Tibial nerve (tissue), 4 donors: ENCODE results near the gene TARM1. TPM values are rescaled to one million over a fixed set of nuclear protein-coding genes. Genes with fewer than 3 reads are reported as not detected.

Experiments
- DNase-seq, 2 donors: peaks; one replicate each; pipeline ENCODE4 v3.0.0-alpha.2; 2019; ENCODE audit warnings: low spot score in 2 of 2
- H3K27ac ChIP-seq, 4 donors: fragments of 200-600 bp; sonication (generic) in 3 of 4; one replicate each; pipeline ENCODE4 v1.5.1; 2017 to 2019; ENCODE audit warnings: mild to moderate bottlenecking in 1 of 4
- H3K27me3 ChIP-seq, 2 donors: fragments of 200-600 bp; sonication (generic) in 1 of 2; one replicate each; pipeline versions ENCODE4 v1.5.1 to v1.6.0; 2017 to 2019
- H3K36me3 ChIP-seq, 3 donors: fragments of 200-600 bp; sonication (generic); one replicate each; pipeline ENCODE4 v1.5.1; 2018 to 2019
- H3K4me1 ChIP-seq, 4 donors: fragments of 200-600 bp; sonication (generic) in 3 of 4; one replicate each; pipeline ENCODE4 v1.5.1; 2017 to 2019
- H3K4me3 ChIP-seq, 4 donors: fragments of 200-600 bp; sonication (generic) in 3 of 4; one replicate each; pipeline ENCODE4 v1.5.1; 2017 to 2019; ENCODE audit warnings: mild to moderate bottlenecking in 1 of 4, moderate library complexity in 1 of 4
- H3K9me3 ChIP-seq, 4 donors: fragments of 200-600 bp; sonication (generic) in 3 of 4; one replicate each; pipeline ENCODE4 v1.5.1; 2017 to 2019
- EP300 ChIP-seq, 2 donors: sonication (generic); formaldehyde crosslinking; IDR thresholded peaks; one replicate each; pipeline ENCODE4 v1.6.1; 2017; ENCODE audit warnings: antibody characterized with exemption in 2 of 2, mild to moderate bottlenecking in 1 of 2
- POLR2A ChIP-seq, 2 donors: fragments of 450-650 bp; IDR thresholded peaks; one replicate each; pipeline ENCODE4 v1.6.1; 2017; ENCODE audit warnings: antibody characterized with exemption in 2 of 2, mild to moderate bottlenecking in 2 of 2, moderate library complexity in 2 of 2
- WGBS, 2 donors: methylation state at CpG; one replicate each; pipeline ENCODE4 v1.1.5; 2018; 5-methylcytosine and 5-hydroxymethylcytosine counted together
- total RNA-seq, 4 donors: library from RNA; depleted of rRNA; stranded (reverse); fragments of >200 nt; gene quantifications; one replicate each; pipeline ENCODE4 v1.1.0, GENCODE V29; 2016
- TF ChIP-seq, protein P1 (sequence below), 5 experiments: fragments of 200-600 bp in 3 of 5; fragments of 450-650 bp in 2 of 5; sonication (generic) in 3 of 5; IDR thresholded peaks; one replicate each; pipeline ENCODE4 v1.5.1; 2016 to 2019; ENCODE audit warnings: antibody characterized with exemption in 5 of 5, mild to moderate bottlenecking in 3 of 5, moderate library complexity in 2 of 5

TARM1 gene
- not detected for total RNA-seq

DNA sequence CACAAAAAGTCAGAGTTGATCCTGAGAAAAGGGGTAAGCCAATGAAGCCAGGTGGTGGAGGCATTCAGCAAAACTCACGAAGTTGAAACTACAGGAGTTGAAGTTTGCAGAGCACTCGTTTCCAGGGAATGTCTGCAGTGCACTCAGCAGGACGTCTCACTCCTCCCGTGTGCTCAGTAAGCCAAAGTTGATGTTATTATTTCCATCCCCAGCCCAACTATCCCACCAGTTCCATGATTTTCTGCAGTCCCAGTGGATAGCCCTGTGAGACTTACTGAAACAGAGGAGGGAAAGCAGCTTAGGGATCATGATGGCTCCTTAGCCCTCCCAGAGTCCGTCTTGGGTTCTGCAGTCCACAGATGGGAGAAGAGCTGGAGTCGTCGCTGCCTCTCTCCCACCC lies at the start of gene TARM1:
Gene TARM1 (minus strand): TSS at position 334 of the 400 bp plus-strand sequence. CDS start 25 bp downstream, at position 309.
- WGBS, 2 donors = 74 to 79% methylated on average over 7 of the region's 7 CpGs

DNA sequence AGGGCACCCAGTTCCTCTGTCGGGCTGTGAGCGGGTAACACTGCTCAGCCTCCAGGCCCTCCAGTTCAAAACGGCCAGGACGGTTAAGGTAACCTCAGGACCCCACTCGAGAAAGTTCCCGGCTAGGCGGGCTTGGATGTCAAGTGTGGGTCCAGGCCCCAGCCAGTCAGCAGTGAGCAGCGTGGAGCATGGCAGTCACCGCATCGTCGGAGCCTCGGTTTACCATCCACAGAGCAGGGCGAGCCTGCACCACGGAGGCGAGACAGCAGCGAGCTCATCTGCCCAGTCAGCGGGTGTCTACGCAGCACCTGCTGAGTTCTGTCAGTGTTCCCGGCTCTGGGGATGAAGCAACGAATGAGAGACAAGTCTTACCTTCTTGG lies 48.4 kb upstream of the TARM1 start:
- no peak for DNase-seq

More for the DNA sequence above, at the start of gene TARM1:
- no peaks in the 10 kb centered on the region for H3K27me3 ChIP-seq
- no peak for DNase-seq
- H3K9me3 ChIP-seq = peaks cover 0 to 38% (median 1%) of the 10 kb centered on the region in 4 donors
- H3K27ac ChIP-seq = no peak within 1 kb of the TSS
- H3K4me3 ChIP-seq = no peak within 1 kb of the TSS
- no peak for TF ChIP-seq EP300 (IDR thresholded peaks at IDR 0.05)
- TF ChIP-seq, protein P1, sequence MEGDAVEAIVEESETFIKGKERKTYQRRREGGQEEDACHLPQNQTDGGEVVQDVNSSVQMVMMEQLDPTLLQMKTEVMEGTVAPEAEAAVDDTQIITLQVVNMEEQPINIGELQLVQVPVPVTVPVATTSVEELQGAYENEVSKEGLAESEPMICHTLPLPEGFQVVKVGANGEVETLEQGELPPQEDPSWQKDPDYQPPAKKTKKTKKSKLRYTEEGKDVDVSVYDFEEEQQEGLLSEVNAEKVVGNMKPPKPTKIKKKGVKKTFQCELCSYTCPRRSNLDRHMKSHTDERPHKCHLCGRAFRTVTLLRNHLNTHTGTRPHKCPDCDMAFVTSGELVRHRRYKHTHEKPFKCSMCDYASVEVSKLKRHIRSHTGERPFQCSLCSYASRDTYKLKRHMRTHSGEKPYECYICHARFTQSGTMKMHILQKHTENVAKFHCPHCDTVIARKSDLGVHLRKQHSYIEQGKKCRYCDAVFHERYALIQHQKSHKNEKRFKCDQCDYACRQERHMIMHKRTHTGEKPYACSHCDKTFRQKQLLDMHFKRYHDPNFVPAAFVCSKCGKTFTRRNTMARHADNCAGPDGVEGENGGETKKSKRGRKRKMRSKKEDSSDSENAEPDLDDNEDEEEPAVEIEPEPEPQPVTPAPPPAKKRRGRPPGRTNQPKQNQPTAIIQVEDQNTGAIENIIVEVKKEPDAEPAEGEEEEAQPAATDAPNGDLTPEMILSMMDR (IDR thresholded peaks at IDR 0.05) = no peak
- no peak for TF ChIP-seq POLR2A (IDR thresholded peaks at IDR 0.05)
- no peaks in the 10 kb centered on the region for H3K4me1 ChIP-seq
- H3K36me3 ChIP-seq = no peaks in the 10 kb centered on the region

DNA sequence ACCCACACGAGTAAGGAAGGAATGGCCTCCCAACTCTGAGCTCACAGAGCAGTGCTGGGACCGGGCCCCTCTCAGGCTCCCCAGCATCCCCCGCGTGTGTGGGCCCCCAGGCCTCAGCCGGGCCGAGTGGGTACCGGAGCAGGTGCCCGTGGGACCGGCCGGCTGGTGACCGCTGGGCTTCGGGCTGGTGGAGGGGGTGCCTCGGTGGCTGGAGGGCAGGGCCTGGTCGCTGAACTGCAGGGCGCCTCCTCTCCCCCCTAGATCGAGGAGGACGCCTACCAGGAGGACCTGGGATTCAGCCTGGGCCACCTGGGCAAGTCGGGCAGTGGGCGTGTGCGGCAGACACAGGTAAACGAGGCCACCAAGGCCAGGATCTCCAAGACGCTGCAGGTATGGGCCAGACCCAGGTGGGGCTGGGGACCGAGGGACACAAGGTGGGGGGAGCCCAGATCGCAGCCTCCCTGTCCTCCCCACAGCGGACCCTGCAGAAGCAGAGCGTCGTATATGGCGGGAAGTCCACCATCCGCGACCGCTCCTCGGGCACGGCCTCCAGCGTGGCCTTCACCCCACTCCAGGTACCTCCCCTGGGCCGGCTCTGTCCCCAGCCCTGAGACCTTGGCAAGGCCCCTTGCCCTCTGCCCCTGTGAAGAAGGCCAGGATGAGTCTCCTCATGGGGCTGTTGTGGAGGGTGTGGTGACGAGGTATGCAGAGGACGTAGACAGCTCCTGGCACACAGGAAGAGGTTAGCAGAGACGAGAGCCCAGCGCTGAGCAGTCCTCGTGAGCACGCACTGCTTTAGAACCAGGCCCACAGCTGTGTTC lies 47.8 kb upstream of the TARM1 start:
- Histone ChIP-seq H3K36me3 (peaks cover 2 to 94% (median 26%) of the 10 kb centered on the region in 3 donors), H3K9me3 (no peaks in the 10 kb centered on the region), H3K27ac (no peak overlapping the region), H3K4me1 (no peaks in the 10 kb centered on the region), H3K4me3 (no peak overlapping the region), H3K27me3 (no peaks in the 10 kb centered on the region)
- no peak for DNase-seq
- no peak for TF ChIP-seq POLR2A (IDR thresholded peaks at IDR 0.05)
- TF ChIP-seq, protein P1 (IDR thresholded peaks at IDR 0.05) = no peak
- no peak for TF ChIP-seq EP300 (IDR thresholded peaks at IDR 0.05)
- WGBS, 2 donors = 95 to 97% methylated on average over 26 to 29 of the region's 41 CpGs

More for the DNA sequence above, 48.4 kb upstream of the TARM1 start:
- 94 to 98% methylated on average over 13 to 19 of the region's 20 CpGs for WGBS, 2 donors
- Histone ChIP-seq H3K4me1 (no peaks in the 10 kb centered on the region), H3K9me3 (no peaks in the 10 kb centered on the region), H3K36me3 (peaks cover 2 to 88% (median 26%) of the 10 kb centered on the region in 3 donors), H3K4me3 (no peak overlapping the region), H3K27ac (no peak overlapping the region), H3K27me3 (no peaks in the 10 kb centered on the region)
- TF ChIP-seq, protein P1 (IDR thresholded peaks at IDR 0.05) = no peak
- TF ChIP-seq EP300 (IDR thresholded peaks at IDR 0.05) = no peak
- TF ChIP-seq POLR2A (IDR thresholded peaks at IDR 0.05) = no peak

DNA sequence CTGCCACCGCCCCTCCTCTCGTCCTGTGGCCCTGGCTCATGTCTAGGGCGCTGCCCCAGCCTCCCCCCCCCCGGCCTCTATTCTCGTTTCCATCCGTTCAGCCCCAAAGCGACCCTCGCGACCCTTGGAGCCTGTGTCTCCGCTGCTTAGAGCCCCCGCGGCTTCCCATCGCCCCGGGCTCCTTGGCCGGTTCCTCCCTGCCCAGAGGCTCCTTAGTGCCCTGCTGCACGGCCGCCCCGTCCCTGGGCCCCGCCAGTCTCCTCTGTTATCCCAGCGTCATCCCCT lies 47.2 kb upstream of the TARM1 start:
- no peak for DNase-seq
- WGBS, 2 donors = 86 to 92% methylated on average over 20 of the region's 20 CpGs
- no peak overlapping the region for H3K4me3 ChIP-seq
- TF ChIP-seq, protein P1 (IDR thresholded peaks at IDR 0.05) = no peak
- TF ChIP-seq POLR2A (IDR thresholded peaks at IDR 0.05) (no peak), EP300 (IDR thresholded peaks at IDR 0.05) (no peak)
- no peaks in the 10 kb centered on the region for H3K4me1 ChIP-seq
- no peak overlapping the region for H3K27ac ChIP-seq
- peaks cover 2 to 100% (median 31%) of the 10 kb centered on the region in 3 donors for H3K36me3 ChIP-seq
- H3K27me3 ChIP-seq = no peaks in the 10 kb centered on the region
- H3K9me3 ChIP-seq = no peaks in the 10 kb centered on the region

DNA sequence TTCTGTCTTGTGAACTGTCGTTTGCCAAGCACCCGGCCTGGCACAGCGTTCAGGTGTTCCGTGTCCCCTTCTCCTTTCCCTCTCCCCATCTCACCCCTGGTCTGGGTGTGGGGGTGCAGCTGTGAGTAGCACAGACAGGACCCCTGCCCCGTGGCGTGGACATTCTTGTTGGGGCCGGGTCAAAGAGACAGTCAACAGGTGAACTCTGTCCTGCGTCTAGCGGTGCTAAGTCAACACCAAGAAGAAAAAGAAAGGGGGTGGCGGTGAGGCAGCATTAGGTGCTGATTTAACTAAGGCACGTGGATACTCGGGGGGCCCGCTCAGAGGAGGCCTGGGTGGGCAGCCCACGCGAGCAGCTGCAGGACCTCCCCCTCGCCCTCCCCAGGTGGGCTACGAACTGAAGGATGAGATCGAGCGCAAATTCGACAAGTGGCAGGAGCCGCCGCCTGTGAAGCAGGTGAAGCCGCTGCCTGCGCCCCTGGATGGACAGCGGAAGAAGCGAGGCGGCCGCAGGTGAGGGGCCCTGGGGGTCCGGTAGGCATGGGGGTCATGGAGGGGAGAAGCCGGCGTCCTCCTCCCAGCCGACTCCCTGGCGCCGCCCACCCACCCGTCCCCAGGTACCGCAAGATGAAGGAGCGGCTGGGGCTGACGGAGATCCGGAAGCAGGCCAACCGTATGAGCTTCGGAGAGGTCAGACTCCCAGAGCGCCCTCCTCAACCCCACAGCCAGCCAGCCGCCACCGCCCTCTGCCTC lies 46.7 kb upstream of the TARM1 start:
- no peaks in the 10 kb centered on the region for H3K9me3 ChIP-seq
- peaks cover 2 to 100% (median 35%) of the 10 kb centered on the region in 3 donors for H3K36me3 ChIP-seq
- no peak overlapping the region for H3K27ac ChIP-seq
- H3K4me3 ChIP-seq = no peak overlapping the region
- TF ChIP-seq, protein P1 (IDR thresholded peaks at IDR 0.05) = no peak
- TF ChIP-seq EP300 (IDR thresholded peaks at IDR 0.05) = no peak
- no peak for TF ChIP-seq POLR2A (IDR thresholded peaks at IDR 0.05)
- no peak for DNase-seq
- no peaks in the 10 kb centered on the region for H3K4me1 ChIP-seq
- no peaks in the 10 kb centered on the region for H3K27me3 ChIP-seq
- 94% methylated on average over 44 of the region's 44 CpGs for WGBS, 2 donors
